PC-9 (cell line): ENCODE measurements around the gene SCAP.

Experiments used
- CTCF ChIP-seq: fragments of 200-600 bp; sonication (generic); conservative IDR thresholded peaks from 2 replicates; pipeline ENCODE4 v1.6.1; 2017; ENCODE audit warnings: mixed run types, antibody characterized with exemption, mild to moderate bottlenecking, moderate library complexity
- EZH2 ChIP-seq: fragments of 200-600 bp; sonication (generic); IDR thresholded peaks from 2 replicates; pipeline ENCODE4 v1.8.0; 2017; ENCODE audit warnings: antibody characterized with exemption, low read depth

- no peak for TF ChIP-seq CTCF
- no peak for TF ChIP-seq EZH2
Measured at GRCh38 chr3:47503033-47503432, 27.3 kb upstream of the SCAP start.
